HepG2 (cell line): ENCODE measurements around the gene ALOX12. TPM values are rescaled to one million over a fixed set of nuclear protein-coding genes. Genes with fewer than 3 reads are reported as not detected.
A peak's percentile ranks its signal among the peaks of the same experiment; 100 is the strongest.

Experiments
- BCL6 ChIP-seq: IDR thresholded peaks from 2 replicates; pipeline ENCODE4 v1.6.1; 2016; ENCODE audit warnings: missing genetic modification reagents, missing compliant biosample characterization
- BHLHE40 ChIP-seq: IDR thresholded peaks from 2 replicates; pipeline ENCODE4 v1.6.1; 2011; ENCODE audit warnings: low read length, improper control_type of control experiment
- BORCS8-MEF2B ChIP-seq: sonication (generic); formaldehyde crosslinking; IDR thresholded peaks from 2 replicates; pipeline ENCODE4 v1.8.0; 2022; ENCODE audit warnings: mild to moderate bottlenecking, missing genetic modification reagents
- CBX1 ChIP-seq: IDR thresholded peaks from one replicate; pipeline ENCODE4 v1.6.1; 2016; ENCODE audit warnings: antibody characterized with exemption, low read depth
- CHCHD3 ChIP-seq: sonication (generic); formaldehyde crosslinking; IDR thresholded peaks from 2 replicates; pipeline ENCODE4 v1.8.0; 2022; ENCODE audit warnings: mild to moderate bottlenecking, missing genetic modification reagents, moderate library complexity
- EHMT2 ChIP-seq: fragments of 200-600 bp; sonication (generic); IDR thresholded peaks from 2 replicates; pipeline ENCODE4 v1.7.0; 2017; ENCODE audit warnings: antibody characterized with exemption, low read depth, low read length, borderline replicate concordance
- GFI1 ChIP-seq: sonication (generic); formaldehyde crosslinking; IDR thresholded peaks from 2 replicates; pipeline ENCODE4 v1.5.0; 2020; ENCODE audit warnings: missing genetic modification reagents, mild to moderate bottlenecking, borderline replicate concordance
- GTF2F1 ChIP-seq: fragments of 150-350 bp; IDR thresholded peaks from 2 replicates; pipeline ENCODE4 v1.6.1; 2014; ENCODE audit warnings: low read length
- PBX2 ChIP-seq: IDR thresholded peaks from 2 replicates; pipeline ENCODE4 v1.6.1; 2016; ENCODE audit warnings: control low read depth
- PHF5A ChIP-seq: IDR thresholded peaks from one replicate; pipeline ENCODE4 v1.6.1; 2018; ENCODE audit warnings: low read depth, missing genetic modification reagents; ENCODE audit not compliant: unreplicated experiment
- RFXAP ChIP-seq: sonication (generic); formaldehyde crosslinking; IDR thresholded peaks from 2 replicates; pipeline ENCODE4 v1.4.0; 2020; ENCODE audit warnings: missing genetic modification reagents, borderline replicate concordance
- SMAD9 ChIP-seq: sonication (generic); formaldehyde crosslinking; IDR thresholded peaks from 2 replicates; pipeline ENCODE4 v1.5.1; 2020; ENCODE audit warnings: mild to moderate bottlenecking, missing genetic modification reagents
- SRSF4 ChIP-seq: fragments of 200-400 bp; formaldehyde crosslinking; IDR thresholded peaks from one replicate; pipeline ENCODE4 v1.6.1; 2018; ENCODE audit warnings: mild to moderate bottlenecking, low read depth, low read length, moderate library complexity; ENCODE audit not compliant: poor library complexity, severe bottlenecking
- SRSF9 ChIP-seq: fragments of 200-400 bp; formaldehyde crosslinking; IDR thresholded peaks from 2 replicates; pipeline ENCODE4 v1.6.1; 2018; ENCODE audit warnings: borderline replicate concordance, mild to moderate bottlenecking, low read depth, low read length; ENCODE audit not compliant: insufficient read depth, poor library complexity, severe bottlenecking
- ZBTB38 ChIP-seq: sonication (generic); formaldehyde crosslinking; IDR thresholded peaks from 2 replicates; pipeline ENCODE4 v1.5.1; 2020; ENCODE audit warnings: mild to moderate bottlenecking, missing genetic modification reagents
- ZNF124 ChIP-seq: sonication (generic); formaldehyde crosslinking; IDR thresholded peaks from 2 replicates; pipeline ENCODE4 v1.4.0; 2020; ENCODE audit warnings: missing genetic modification reagents
- ZNF205 ChIP-seq: IDR thresholded peaks from 2 replicates; pipeline ENCODE4 v1.6.1; 2018; ENCODE audit warnings: missing biosample characterization, missing genetic modification reagents
- ZNF251 ChIP-seq: sonication (generic); formaldehyde crosslinking; IDR thresholded peaks from 2 replicates; pipeline ENCODE4 v1.9.0; 2021; ENCODE audit warnings: mild to moderate bottlenecking, missing genetic modification reagents
- ZNF275 ChIP-seq: sonication (generic); formaldehyde crosslinking; IDR thresholded peaks from 2 replicates; pipeline ENCODE4 v1.8.0; 2022; ENCODE audit warnings: missing genetic modification reagents, mild to moderate bottlenecking, inconsistent platforms, borderline replicate concordance
- ZNF292 ChIP-seq: sonication (generic); formaldehyde crosslinking; IDR thresholded peaks from 2 replicates; pipeline ENCODE4 v1.8.1; 2022; ENCODE audit warnings: mild to moderate bottlenecking, low read depth, missing genetic modification reagents, borderline replicate concordance
- ZNF616 ChIP-seq: sonication (generic); formaldehyde crosslinking; IDR thresholded peaks from 2 replicates; pipeline ENCODE4 v1.5.0; 2020; ENCODE audit warnings: low read depth, mild to moderate bottlenecking, missing genetic modification reagents
- ZNF740 ChIP-seq: sonication (generic); formaldehyde crosslinking; IDR thresholded peaks from 2 replicates; pipeline ENCODE4 v1.4.0; 2020; ENCODE audit warnings: missing genetic modification reagents
- ZNF746 ChIP-seq: sonication (generic); formaldehyde crosslinking; IDR thresholded peaks from 2 replicates; pipeline ENCODE4 v1.8.0; 2022; ENCODE audit warnings: mild to moderate bottlenecking, missing genetic modification reagents
- polyA plus RNA-seq, 8 experiments: library from polyadenylated mRNA; depleted of rRNA in 3 of 8; stranded (reverse) in 7 of 8; unstranded in 1 of 8; fragments of >200 nt; fragmentation: Illumina TruSeq in 4 of 8; extraction: Trizol in 4 of 8; gene quantifications; 2 replicates each; pipeline versions ENCODE4 v1.2.1 to v1.2.3, GENCODE V29; 2011 to 2016; ENCODE audit warnings: low read depth in 4 of 8, missing spikeins in 1 of 8, mixed read lengths in 1 of 8; ENCODE audit not compliant: insufficient read depth in 1 of 8
- total RNA-seq, 5 experiments: library from RNA; depleted of rRNA; stranded (reverse); fragments of >200 nt; fragmentation: Illumina TruSeq; extraction: Trizol; gene quantifications; 2 replicates each; pipeline ENCODE4 v1.2.3, GENCODE V29; 2016; ENCODE audit warnings: low read depth in 1 of 5
- TF ChIP-seq, protein P1 (sequence below): sonication (generic); formaldehyde crosslinking; IDR thresholded peaks from 2 replicates; pipeline ENCODE4 v1.5.1; 2020; ENCODE audit warnings: mild to moderate bottlenecking, missing genetic modification reagents, borderline replicate concordance
- TF ChIP-seq, protein P2 (sequence below): sonication (generic); formaldehyde crosslinking; IDR thresholded peaks from 2 replicates; pipeline ENCODE4 v1.8.0; 2023; ENCODE audit warnings: mild to moderate bottlenecking, missing genetic modification reagents

ALOX12 gene
- total and polyA plus RNA-seq, 2 of the 13 experiments (the other 11 are each of a cell fraction or from before 2014, with no cell fraction given), result not detected

- TF ChIP-seq ZNF740 (CRISPR knock-in tag), result peak; percentile 61; the same call in 1 of the 2 replicates
- TF ChIP-seq RFXAP, result peak; percentile 66; the same call in 1 of the 2 replicates
- TF ChIP-seq ZNF251 (CRISPR knock-in tag), result no peak
- TF ChIP-seq EHMT2, result no peak
- no peak; the same call in none of the 2 replicates for TF ChIP-seq ZBTB38
- no peak for TF ChIP-seq SRSF4
- TF ChIP-seq CBX1, result peak; percentile 88
- TF ChIP-seq ZNF292 (CRISPR knock-in tag), result no peak
- TF ChIP-seq BHLHE40, result no peak; the same call in 1 of the 2 replicates
- TF ChIP-seq, protein P1, sequence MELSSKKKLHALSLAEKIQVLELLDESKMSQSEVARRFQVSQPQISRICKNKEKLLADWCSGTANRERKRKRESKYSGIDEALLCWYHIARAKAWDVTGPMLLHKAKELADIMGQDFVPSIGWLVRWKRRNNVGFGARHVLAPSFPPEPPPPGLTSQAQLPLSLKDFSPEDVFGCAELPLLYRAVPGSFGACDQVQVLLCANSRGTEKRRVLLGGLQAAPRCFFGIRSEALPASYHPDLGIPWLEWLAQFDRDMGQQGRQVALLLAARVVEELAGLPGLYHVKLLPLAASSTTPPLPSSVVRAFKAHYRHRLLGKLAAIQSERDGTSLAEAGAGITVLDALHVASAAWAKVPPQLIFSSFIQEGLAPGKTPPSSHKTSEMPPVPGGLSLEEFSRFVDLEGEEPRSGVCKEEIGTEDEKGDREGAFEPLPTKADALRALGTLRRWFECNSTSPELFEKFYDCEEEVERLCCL, result no peak
- 0 out of 2 replicates have a peak, but pooled peaks have one; percentile 27 for TF ChIP-seq GTF2F1
- no peak for TF ChIP-seq BORCS8-MEF2B (CRISPR knock-in tag)
- TF ChIP-seq GFI1, result peak; percentile 63; the same call in 1 of the 2 replicates
- peak; percentile 61; the same call in 1 of the 2 replicates for TF ChIP-seq ZNF616 (CRISPR knock-in tag)
- TF ChIP-seq SRSF9, result no peak
- TF ChIP-seq ZNF275, result peak; percentile 84; the same call in 1 of the 2 replicates
- peak; percentile 67 for TF ChIP-seq PHF5A (CRISPR knock-in tag)
- TF ChIP-seq ZNF746, result no peak; the same call in 1 of the 2 replicates
- 0 out of 2 replicates have a peak, but pooled peaks have one; percentile 42 for TF ChIP-seq SMAD9 (CRISPR knock-in tag)
- TF ChIP-seq, protein P2, sequence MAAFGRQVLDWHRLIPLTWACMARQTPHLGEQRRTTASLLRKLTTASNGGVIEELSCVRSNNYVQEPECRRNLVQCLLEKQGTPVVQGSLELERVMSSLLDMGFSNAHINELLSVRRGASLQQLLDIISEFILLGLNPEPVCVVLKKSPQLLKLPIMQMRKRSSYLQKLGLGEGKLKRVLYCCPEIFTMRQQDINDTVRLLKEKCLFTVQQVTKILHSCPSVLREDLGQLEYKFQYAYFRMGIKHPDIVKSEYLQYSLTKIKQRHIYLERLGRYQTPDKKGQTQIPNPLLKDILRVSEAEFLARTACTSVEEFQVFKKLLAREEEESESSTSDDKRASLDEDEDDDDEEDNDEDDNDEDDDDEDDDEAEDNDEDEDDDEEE, result no peak
- TF ChIP-seq ZNF124 (CRISPR knock-in tag), result no peak
- no peak for TF ChIP-seq BCL6 (CRISPR knock-in tag)
- TF ChIP-seq PBX2, result no peak
- no peak for TF ChIP-seq ZNF205 (CRISPR knock-in tag)
- TF ChIP-seq CHCHD3 (CRISPR knock-in tag), result no peak
Measured at GRCh38 chr17:7014261-7014994, 18.6 kb downstream of the ALOX12 start (continued).
